Measurements from ENCODE around the gene DTD1.

DNA sequence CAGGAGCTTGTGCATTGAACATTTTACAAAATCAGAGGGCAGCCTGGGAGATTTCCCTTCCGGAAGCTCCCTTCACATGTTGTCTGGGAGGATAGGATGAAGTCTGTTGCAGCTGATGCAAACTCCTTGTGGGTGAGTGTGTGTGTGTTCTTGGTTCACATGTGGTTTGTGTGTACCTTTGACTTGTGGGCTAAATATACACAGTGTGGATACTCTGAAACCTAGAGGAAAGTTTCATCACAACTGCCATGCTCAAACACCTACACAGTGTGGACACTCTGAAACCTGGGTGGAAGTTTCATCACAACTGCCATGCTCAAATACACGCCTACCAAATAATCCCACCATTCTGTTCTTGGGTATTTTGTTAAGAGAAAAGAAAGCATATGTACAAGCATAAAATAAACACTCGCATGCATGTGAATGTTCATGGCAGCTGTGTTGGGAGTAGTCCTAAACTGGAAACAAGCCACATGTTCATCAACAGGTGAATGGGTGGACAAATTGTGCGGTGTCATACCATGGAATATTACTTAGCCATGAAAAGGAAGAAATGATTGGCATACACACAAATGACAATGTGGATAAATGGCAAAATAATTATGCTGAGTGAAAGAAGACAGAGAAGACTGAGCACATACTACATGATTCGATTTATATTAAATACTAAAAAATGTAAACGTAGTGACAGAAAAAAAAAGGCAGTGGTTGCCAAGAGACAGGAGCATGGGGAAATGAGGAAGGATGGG lies 227.5 kb downstream of the DTD1 start:
- TF ChIP-seq CTCF (IDR thresholded peaks at IDR 0.05), result no peak
- no peak for TF ChIP-seq POLR2A (IDR thresholded peaks at IDR 0.05)

All from testis (tissue), 2 donors.